ENCODE measurements around the gene L3MBTL4. TPM values are rescaled to one million over a fixed set of nuclear protein-coding genes. Genes with fewer than 3 reads are reported as not detected.
A peak's percentile ranks its signal among the peaks of the same experiment; 100 is the strongest.

L3MBTL4 gene
- total RNA-seq, 1 experiment from 2014 or later, result 2.1 TPM

GRCh38 chr18:6423289-6423688 is 8.6 kb upstream of the L3MBTL4 start:
- no TSS peak for BruUV-seq (replicated peaks)
- CTCF ChIA-PET, result no interaction called here
- H3K4me3 Mint-ChIP-seq (ENCODE audit: low read depth, unreplicated experiment), result no peak overlapping the region

GRCh38 chr18:6414118-6414722 is 491 bp downstream of the L3MBTL4 start:
- Mint-ChIP-seq H3K27me3 (ENCODE audit: unreplicated experiment) (peaks cover 63% of the 10 kb centered on the region), H3K4me1 (ENCODE audit: low read depth, unreplicated experiment) (peaks cover 15% of the 10 kb centered on the region), H3K27ac (ENCODE audit: unreplicated experiment) (no peak overlapping the region), H3K4me3 (ENCODE audit: low read depth, unreplicated experiment) (peak overlapping the region; percentile 83), H3K36me3 (ENCODE audit: insufficient read depth, unreplicated experiment) (peaks cover 14% of the 10 kb centered on the region), H3K9me3 (ENCODE audit: low read depth, unreplicated experiment) (no peaks in the 10 kb centered on the region)
- no peak for TF ChIP-seq CTCF (IDR thresholded peaks at IDR 0.05; ENCODE audit: unreplicated experiment)
- intact Hi-C loops (cut with micrococcal nuclease; ENCODE audit: unreplicated experiment), result no loop called here
- peak; percentile 64 for DNase-seq
- no TSS peak for BruUV-seq (replicated peaks)
- CTCF ChIA-PET, result no interaction called here

More at GRCh38 chr18:6423289-6423688, 8.6 kb upstream of the L3MBTL4 start:
- Mint-ChIP-seq H3K4me1 (ENCODE audit: low read depth, unreplicated experiment) (no peaks in the 10 kb centered on the region), H3K27me3 (ENCODE audit: unreplicated experiment) (peaks cover 4% of the 10 kb centered on the region), H3K36me3 (ENCODE audit: insufficient read depth, unreplicated experiment) (no peaks in the 10 kb centered on the region), H3K27ac (ENCODE audit: unreplicated experiment) (no peak overlapping the region), H3K9me3 (ENCODE audit: low read depth, unreplicated experiment) (no peaks in the 10 kb centered on the region)
- intact Hi-C loops (cut with micrococcal nuclease; ENCODE audit: unreplicated experiment), result no loop called here
- TF ChIP-seq CTCF (IDR thresholded peaks at IDR 0.05; ENCODE audit: unreplicated experiment), result no peak
- no peak for DNase-seq

- Mint-ChIP-seq H3K36me3 (ENCODE audit: insufficient read depth, unreplicated experiment) (peaks cover 14% of the 10 kb centered on the region), H3K27me3 (ENCODE audit: unreplicated experiment) (peaks cover 63% of the 10 kb centered on the region), H3K4me1 (ENCODE audit: low read depth, unreplicated experiment) (peaks cover 15% of the 10 kb centered on the region), H3K4me3 (ENCODE audit: low read depth, unreplicated experiment) (peak overlapping the region; percentile 83), H3K9me3 (ENCODE audit: low read depth, unreplicated experiment) (no peaks in the 10 kb centered on the region), H3K27ac (ENCODE audit: unreplicated experiment) (no peak overlapping the region)
- intact Hi-C loops (cut with micrococcal nuclease; ENCODE audit: unreplicated experiment), result no loop called here
- no peak for DNase-seq
- TSS peak; percentile 56 for BruUV-seq (replicated peaks)
- CTCF ChIA-PET, result no interaction called here
- TF ChIP-seq CTCF (IDR thresholded peaks at IDR 0.05; ENCODE audit: unreplicated experiment), result no peak
Observed at GRCh38 chr18:6413579-6414117, 1.1 kb downstream of the L3MBTL4 start.

GRCh38 chr18:6412933-6413472 is 1.7 kb downstream of the L3MBTL4 start:
- peaks cover 63% of the 10 kb centered on the region for H3K27me3 Mint-ChIP-seq (ENCODE audit: unreplicated experiment)
- intact Hi-C loops (cut with micrococcal nuclease; ENCODE audit: unreplicated experiment), result no loop called here

More at GRCh38 chr18:6412933-6413472, 1.7 kb downstream of the L3MBTL4 start:
- Mint-ChIP-seq H3K4me1 (ENCODE audit: low read depth, unreplicated experiment) (peaks cover 15% of the 10 kb centered on the region), H3K27ac (ENCODE audit: unreplicated experiment) (no peak overlapping the region), H3K36me3 (ENCODE audit: insufficient read depth, unreplicated experiment) (peaks cover 14% of the 10 kb centered on the region), H3K9me3 (ENCODE audit: low read depth, unreplicated experiment) (no peaks in the 10 kb centered on the region), H3K4me3 (ENCODE audit: low read depth, unreplicated experiment) (no peak overlapping the region)
- no peak for DNase-seq
- BruUV-seq (replicated peaks), result no TSS peak
- CTCF ChIA-PET, result interaction anchor here (0.7 kb wide), 1 partner anchor 68 kb away, joined by 5 read pairs; no protein-coding TSS in a partner anchor
- no peak for TF ChIP-seq CTCF (IDR thresholded peaks at IDR 0.05; ENCODE audit: unreplicated experiment)

Measured in Calu3 (cell line).